Activated CD4-positive, alpha-beta memory T cell treated with anti-CD3 and anti-CD28 coated beads for 36 hours (primary cell): Measurements from ENCODE around the gene AK4. TPM values are rescaled to one million over a fixed set of nuclear protein-coding genes. Genes with fewer than 3 reads are reported as not detected.

Source experiments
- CTCF ChIA-PET: fragments of 350-600 bp; sonication (Branson Sonifier 250); formaldehyde crosslinking; loops from one replicate; lab custom pipeline; 2021; ENCODE audit warnings: antibody characterized with exemption, inconsistent platforms; lab: Charles Lee
- POLR2A ChIA-PET: fragments of 350-600 bp; sonication (Branson Sonifier 250); formaldehyde crosslinking; loops from one replicate; lab custom pipeline; 2021; ENCODE audit warnings: antibody characterized with exemption; lab: Charles Lee
- DNase-seq: peaks from one replicate; pipeline ENCODE4 v3.0.0-alpha.2; 2020
- H3K27ac Mint-ChIP-seq: one replicate; pipeline ENCODE4 v1.8.0; 2021; ENCODE audit warnings: mixed read lengths
- H3K27me3 Mint-ChIP-seq: one replicate; pipeline ENCODE4 v1.8.0; 2021; ENCODE audit warnings: mixed read lengths
- H3K36me3 Mint-ChIP-seq: one replicate; pipeline ENCODE4 v1.8.0; 2021; ENCODE audit warnings: mixed read lengths
- H3K4me1 Mint-ChIP-seq: one replicate; pipeline ENCODE4 v1.8.0; 2021; ENCODE audit warnings: low read depth, mixed read lengths
- H3K4me3 Mint-ChIP-seq: one replicate; pipeline ENCODE4 v1.8.0; 2021; ENCODE audit warnings: mild to moderate bottlenecking, mixed read lengths
- H3K9me3 Mint-ChIP-seq: one replicate; pipeline ENCODE4 v1.8.0; 2021; ENCODE audit warnings: mixed read lengths
- intact Hi-C: fragments of 100-400 bp; cut with micrococcal nuclease; formaldehyde crosslinking; loops from one replicate; pipeline ENCODE4 v1.15.1; 2023
- total RNA-seq, 2 experiments: library from RNA; stranded (reverse); gene quantifications; one replicate each; pipeline ENCODE4 v1.2.3, GENCODE V29; 2021

AK4 gene
- total RNA-seq, 2 experiments from 2014 or later, result 42.7 to 45.5 TPM

GRCh38 chr1:65276197-65276939 lies 128.4 kb downstream of the AK4 start:
- Mint-ChIP-seq H3K36me3 (no peaks in the 10 kb centered on the region), H3K27me3 (peaks cover 9% of the 10 kb centered on the region), H3K9me3 (no peaks in the 10 kb centered on the region), H3K27ac (no peak overlapping the region), H3K4me3 (no peak overlapping the region), H3K4me1 (no peaks in the 10 kb centered on the region)
- ChIA-PET POLR2A (no interaction called here), CTCF (no interaction called here)
- intact Hi-C loops, result no loop called here
- DNase-seq, result no peak

- no peak overlapping the region for H3K4me3 Mint-ChIP-seq
- H3K36me3 Mint-ChIP-seq, result no peaks in the 10 kb centered on the region
- H3K9me3 Mint-ChIP-seq, result no peaks in the 10 kb centered on the region
- POLR2A ChIA-PET, result no interaction called here
- H3K27me3 Mint-ChIP-seq, result peaks cover 9% of the 10 kb centered on the region
- CTCF ChIA-PET, result no interaction called here
- DNase-seq, result no peak
- no peaks in the 10 kb centered on the region for H3K4me1 Mint-ChIP-seq
- H3K27ac Mint-ChIP-seq, result no peak overlapping the region
- intact Hi-C loops, result no loop called here
These were observed 129.8 kb downstream of the AK4 start for GRCh38 chr1:65277605-65278347.

GRCh38 chr1:65278376-65279069 lies 130.5 kb downstream of the AK4 start:
- ChIA-PET CTCF (no interaction called here), POLR2A (no interaction called here)
- H3K27ac Mint-ChIP-seq, result no peak overlapping the region
- H3K9me3 Mint-ChIP-seq, result no peaks in the 10 kb centered on the region
- peaks cover 9% of the 10 kb centered on the region for H3K27me3 Mint-ChIP-seq
- no peaks in the 10 kb centered on the region for H3K36me3 Mint-ChIP-seq
- DNase-seq, result no peak
- H3K4me3 Mint-ChIP-seq, result no peak overlapping the region
- intact Hi-C loops, result no loop called here
- H3K4me1 Mint-ChIP-seq, result no peaks in the 10 kb centered on the region

GRCh38 chr1:65279070-65279779 lies 131.2 kb downstream of the AK4 start:
- Mint-ChIP-seq H3K27ac (no peak overlapping the region), H3K36me3 (no peaks in the 10 kb centered on the region), H3K4me3 (no peak overlapping the region), H3K9me3 (no peaks in the 10 kb centered on the region), H3K27me3 (peaks cover 9% of the 10 kb centered on the region), H3K4me1 (no peaks in the 10 kb centered on the region)
- DNase-seq, result no peak
- ChIA-PET CTCF (no interaction called here), POLR2A (no interaction called here)
- intact Hi-C loops, result no loop called here

Other genes starting within 250 kb of the AK4 start
- gene JAK1, start 181.7 kb upstream of the AK4 start, total RNA-seq, result 100 to 1,000 TPM; 115 to 128 TPM
- 1 to 10 TPM; 3.2 to 3.9 TPM for gene DNAJC6, start 161.3 kb downstream of the AK4 start, total RNA-seq